Neural cell (in vitro differentiated cells): ENCODE measurements around the gene SPECC1.

Experiments
- EP300 ChIP-seq: fragments of 450-650 bp; conservative IDR thresholded peaks from 2 replicates; pipeline ENCODE4 v1.6.1; 2014; ENCODE audit warnings: antibody characterized with exemption, mild to moderate bottlenecking, moderate library complexity; ENCODE audit not compliant: poor library complexity, severe bottlenecking
- RAD21 ChIP-seq: fragments of 450-650 bp; conservative IDR thresholded peaks from 2 replicates; pipeline ENCODE4 v1.6.1; 2014; ENCODE audit warnings: antibody characterized with exemption, mild to moderate bottlenecking, moderate library complexity
- REST ChIP-seq: IDR thresholded peaks from 2 replicates; pipeline ENCODE4 v1.6.1; 2012; ENCODE audit warnings: borderline replicate concordance
- TF ChIP-seq, protein P1 (sequence below): fragments of 450-650 bp; IDR thresholded peaks from 2 replicates; pipeline ENCODE4 v1.5.1; 2014; ENCODE audit warnings: antibody characterized with exemption, mild to moderate bottlenecking, moderate library complexity; ENCODE audit not compliant: poor library complexity, severe bottlenecking

DNA sequence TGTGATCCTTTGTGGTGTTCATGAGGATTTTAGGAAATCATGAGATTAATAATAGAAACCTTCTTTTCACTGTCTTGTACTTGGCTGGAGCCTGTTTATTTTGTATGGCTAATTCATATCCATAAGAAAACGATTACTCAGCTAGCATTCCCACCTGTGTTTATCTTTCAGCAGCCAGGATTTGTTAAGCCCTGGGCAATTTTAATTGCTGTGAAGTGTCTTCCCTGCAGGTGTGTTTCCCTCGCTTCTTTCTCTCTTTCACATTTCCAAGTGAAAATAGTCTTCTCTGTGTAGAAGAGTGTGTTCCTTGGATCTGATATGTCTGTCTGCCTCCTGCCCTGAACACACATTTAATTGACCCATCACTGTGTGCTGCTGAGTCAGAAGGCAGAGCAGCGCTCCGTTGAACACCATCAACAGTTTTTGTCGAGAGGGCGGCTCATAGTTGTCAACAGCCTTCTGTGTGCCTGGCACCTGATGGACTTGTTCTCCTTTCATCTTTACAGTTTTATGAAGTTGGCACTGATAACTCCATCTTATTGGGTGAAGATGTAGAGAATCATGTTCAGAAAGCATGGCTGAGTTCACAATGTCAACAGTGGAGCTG lies 83.2 kb downstream of the SPECC1 start:
- TF ChIP-seq, protein P1, sequence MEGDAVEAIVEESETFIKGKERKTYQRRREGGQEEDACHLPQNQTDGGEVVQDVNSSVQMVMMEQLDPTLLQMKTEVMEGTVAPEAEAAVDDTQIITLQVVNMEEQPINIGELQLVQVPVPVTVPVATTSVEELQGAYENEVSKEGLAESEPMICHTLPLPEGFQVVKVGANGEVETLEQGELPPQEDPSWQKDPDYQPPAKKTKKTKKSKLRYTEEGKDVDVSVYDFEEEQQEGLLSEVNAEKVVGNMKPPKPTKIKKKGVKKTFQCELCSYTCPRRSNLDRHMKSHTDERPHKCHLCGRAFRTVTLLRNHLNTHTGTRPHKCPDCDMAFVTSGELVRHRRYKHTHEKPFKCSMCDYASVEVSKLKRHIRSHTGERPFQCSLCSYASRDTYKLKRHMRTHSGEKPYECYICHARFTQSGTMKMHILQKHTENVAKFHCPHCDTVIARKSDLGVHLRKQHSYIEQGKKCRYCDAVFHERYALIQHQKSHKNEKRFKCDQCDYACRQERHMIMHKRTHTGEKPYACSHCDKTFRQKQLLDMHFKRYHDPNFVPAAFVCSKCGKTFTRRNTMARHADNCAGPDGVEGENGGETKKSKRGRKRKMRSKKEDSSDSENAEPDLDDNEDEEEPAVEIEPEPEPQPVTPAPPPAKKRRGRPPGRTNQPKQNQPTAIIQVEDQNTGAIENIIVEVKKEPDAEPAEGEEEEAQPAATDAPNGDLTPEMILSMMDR: no peak
- TF ChIP-seq RAD21 (no peak), REST (no peak), EP300 (no peak)
